Subcutaneous adipose tissue (tissue), 4 donors: ENCODE results near the gene DEPP1. TPM values are rescaled to one million over a fixed set of nuclear protein-coding genes. Genes with fewer than 3 reads are reported as not detected.

Source experiments
- total RNA-seq, 4 donors: library from RNA; depleted of rRNA; stranded (reverse); fragments of >200 nt; gene quantifications; one replicate each; pipeline ENCODE4 v1.1.0, GENCODE V29; 2016
- TF ChIP-seq, protein P1 (sequence below): fragments of 450-650 bp; IDR thresholded peaks from one replicate; pipeline ENCODE4 v1.5.1; 2016; ENCODE audit warnings: low read depth, mild to moderate bottlenecking, control low read depth, antibody characterized with exemption, moderate library complexity

The DEPP1 gene
- total RNA-seq, 4 donors from 2014 or later, result 248 to 566 (median 406) TPM

DNA sequence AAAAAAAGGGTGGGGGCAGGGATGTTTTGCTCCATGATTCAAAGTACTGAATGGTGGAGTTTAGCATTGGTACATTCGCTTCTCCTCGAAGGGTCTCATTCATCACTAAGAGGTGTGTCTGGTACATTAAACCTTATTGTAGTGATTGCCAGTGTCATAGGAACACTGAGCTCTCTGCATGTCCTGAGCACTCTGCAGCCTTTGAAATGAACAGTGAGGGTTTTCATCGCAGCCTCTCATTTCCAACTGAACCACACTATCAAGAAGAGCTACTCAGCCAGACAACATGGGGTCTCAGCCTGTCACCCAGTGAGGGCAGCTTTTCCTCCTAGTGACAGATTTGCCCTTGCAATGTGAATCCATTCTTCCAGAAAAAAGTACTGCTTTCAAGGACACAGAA lies 7.6 kb upstream of the DEPP1 start:
- TF ChIP-seq, protein P1, sequence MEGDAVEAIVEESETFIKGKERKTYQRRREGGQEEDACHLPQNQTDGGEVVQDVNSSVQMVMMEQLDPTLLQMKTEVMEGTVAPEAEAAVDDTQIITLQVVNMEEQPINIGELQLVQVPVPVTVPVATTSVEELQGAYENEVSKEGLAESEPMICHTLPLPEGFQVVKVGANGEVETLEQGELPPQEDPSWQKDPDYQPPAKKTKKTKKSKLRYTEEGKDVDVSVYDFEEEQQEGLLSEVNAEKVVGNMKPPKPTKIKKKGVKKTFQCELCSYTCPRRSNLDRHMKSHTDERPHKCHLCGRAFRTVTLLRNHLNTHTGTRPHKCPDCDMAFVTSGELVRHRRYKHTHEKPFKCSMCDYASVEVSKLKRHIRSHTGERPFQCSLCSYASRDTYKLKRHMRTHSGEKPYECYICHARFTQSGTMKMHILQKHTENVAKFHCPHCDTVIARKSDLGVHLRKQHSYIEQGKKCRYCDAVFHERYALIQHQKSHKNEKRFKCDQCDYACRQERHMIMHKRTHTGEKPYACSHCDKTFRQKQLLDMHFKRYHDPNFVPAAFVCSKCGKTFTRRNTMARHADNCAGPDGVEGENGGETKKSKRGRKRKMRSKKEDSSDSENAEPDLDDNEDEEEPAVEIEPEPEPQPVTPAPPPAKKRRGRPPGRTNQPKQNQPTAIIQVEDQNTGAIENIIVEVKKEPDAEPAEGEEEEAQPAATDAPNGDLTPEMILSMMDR, result no peak

DNA sequence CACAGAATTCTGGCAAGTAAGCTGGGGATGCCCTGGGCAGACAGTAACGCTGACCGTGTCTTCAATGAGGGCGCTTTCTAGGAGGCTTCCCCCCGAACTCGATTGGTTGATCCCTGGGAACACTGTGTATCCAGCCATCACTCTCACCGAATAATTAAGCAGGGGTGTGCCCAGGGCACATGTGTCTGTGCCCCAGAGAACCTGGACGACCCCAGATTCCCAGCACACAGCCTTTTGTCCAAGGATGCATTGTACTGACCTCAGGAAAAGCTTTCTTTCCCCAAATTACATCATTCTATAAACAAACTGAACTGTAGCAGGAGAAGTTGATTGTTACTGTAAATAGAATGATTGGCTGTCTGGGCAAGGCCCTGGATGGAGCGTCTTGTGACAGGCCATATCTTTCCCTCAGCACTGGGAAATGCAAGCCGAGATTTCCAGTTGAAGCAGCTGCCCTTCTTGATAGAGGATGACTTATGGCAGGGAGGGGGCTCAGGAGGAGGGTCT lies 6.6 kb upstream of the DEPP1 start:
- TF ChIP-seq, protein P1, result no peak

DNA sequence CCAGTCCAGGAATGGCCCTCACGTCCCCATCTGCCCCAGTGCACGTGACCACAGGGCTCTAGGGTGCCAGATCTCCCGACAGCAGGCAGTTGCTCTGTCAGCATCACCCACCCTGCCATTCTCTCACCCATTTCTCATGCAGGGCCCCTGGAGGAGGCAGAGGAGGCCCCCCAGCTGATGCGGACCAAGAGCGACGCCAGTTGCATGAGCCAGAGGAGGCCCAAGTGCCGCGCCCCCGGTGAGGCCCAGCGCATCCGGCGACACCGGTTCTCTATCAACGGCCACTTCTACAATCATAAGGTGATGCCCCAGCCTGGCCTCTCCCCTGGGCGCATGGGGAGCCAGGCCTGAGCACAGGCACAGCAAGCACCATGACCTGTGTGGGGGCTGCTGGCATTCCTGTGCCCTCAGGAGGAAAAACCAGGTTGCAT lies 6.1 kb upstream of the DEPP1 start:
- TF ChIP-seq, protein P1, result no peak

DNA sequence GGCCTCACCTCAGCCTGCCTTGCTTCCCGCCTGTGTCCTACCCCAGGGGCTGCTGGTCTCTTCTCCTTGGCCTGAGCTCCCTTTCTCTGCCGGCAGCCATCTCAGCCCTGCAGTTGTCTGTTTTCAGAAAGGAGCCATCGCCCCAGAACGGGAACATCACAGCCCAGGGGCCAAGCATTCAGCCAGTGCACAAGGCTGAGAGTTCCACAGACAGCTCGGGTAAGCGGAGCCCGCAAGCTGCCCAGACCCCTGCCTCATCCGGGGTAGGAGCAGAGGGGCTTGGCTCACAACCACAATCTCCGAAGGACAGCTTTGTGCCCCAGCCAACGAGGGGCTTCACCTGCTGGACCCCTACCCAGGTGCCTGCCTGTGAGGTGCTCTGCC lies 5.3 kb upstream of the DEPP1 start:
- TF ChIP-seq, protein P1, result no peak

DNA sequence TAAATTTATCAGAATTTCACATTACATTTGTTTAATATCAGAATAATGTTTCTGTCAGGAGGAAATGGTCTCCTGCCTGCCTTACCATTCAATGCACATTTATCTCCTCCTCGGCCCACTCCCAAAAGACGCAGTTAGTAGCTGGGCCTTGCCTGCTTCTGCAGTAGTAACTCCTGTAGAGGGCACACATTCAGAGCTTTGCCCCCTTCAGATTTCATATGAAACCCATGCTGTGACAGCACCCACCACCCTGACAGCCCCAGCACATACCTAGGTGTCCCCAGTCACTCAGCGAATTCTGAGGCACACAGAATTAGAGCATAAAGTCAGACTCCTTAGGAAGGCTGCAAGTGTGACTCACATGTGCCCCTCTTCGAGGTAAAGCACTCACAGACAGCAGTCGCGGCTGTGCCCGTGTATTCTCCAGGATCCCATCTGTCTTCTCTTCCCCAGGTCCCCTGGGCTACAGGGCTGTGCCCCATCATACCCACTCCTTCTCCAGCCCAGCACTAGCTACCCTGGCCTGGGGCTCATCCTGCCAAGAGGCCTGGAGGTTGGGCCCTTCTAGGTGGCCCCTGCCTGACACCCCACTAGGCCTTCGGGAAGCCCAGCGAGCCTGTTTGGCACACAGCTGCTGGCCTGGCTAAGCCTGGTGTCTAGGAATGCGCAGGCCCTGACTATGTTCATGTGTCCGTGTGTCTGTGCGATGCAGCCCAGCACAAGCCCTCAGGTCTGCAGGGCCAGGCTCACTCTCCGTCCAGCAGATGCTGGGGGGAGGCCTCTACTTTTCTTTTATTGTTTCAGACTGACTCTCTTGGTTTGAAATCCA lies 4.7 kb upstream of the DEPP1 start:
- TF ChIP-seq, protein P1, result no peak

DNA sequence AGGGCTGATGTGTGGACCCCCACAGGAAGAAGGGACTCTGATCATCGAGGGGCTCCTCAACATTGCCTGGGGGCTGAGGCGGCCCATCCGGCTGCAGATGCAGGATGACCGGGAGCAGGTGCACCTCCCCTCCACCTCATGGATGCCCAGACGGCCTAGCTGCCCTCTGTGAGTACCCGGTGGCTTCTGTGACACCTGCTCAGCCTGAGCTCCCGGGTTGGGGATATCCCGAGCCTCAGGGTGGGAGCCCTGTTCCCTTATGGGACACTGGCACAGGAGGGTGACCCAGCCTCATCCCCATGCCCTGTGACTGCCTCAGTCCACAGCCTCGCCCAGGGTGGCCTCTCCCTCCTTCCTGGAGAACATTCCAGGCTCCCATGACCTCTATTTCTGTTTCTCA lies 3.9 kb upstream of the DEPP1 start:
- TF ChIP-seq, protein P1, result no peak

DNA sequence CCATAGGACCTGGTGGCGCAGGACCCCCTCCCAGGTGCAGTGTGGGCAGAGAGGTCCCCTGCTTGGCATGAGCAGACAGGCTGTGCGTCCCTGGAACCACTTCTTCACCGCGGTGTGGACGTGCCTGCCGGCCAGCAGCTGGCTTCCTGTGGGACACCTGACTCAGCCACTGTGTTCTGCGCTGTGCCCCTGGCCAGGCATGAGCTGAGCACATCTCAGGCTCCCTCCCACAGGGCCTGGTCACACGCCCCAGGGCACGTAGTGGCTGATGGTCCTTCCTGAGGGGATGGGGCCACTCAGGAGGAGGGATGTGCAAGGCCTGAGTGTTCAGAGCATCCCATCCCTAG lies 3.5 kb upstream of the DEPP1 start:
- TF ChIP-seq, protein P1, result no peak
